GM12872 (cell line): ENCODE data around the gene THADA.

Experiments used
- TF ChIP-seq, protein P1 (sequence below): IDR thresholded peaks from 3 replicates; pipeline ENCODE4 v1.5.1; 2011; ENCODE audit warnings: low read depth, mild to moderate bottlenecking, low read length, moderate library complexity; ENCODE audit not compliant: insufficient read depth

Gene THADA

DNA sequence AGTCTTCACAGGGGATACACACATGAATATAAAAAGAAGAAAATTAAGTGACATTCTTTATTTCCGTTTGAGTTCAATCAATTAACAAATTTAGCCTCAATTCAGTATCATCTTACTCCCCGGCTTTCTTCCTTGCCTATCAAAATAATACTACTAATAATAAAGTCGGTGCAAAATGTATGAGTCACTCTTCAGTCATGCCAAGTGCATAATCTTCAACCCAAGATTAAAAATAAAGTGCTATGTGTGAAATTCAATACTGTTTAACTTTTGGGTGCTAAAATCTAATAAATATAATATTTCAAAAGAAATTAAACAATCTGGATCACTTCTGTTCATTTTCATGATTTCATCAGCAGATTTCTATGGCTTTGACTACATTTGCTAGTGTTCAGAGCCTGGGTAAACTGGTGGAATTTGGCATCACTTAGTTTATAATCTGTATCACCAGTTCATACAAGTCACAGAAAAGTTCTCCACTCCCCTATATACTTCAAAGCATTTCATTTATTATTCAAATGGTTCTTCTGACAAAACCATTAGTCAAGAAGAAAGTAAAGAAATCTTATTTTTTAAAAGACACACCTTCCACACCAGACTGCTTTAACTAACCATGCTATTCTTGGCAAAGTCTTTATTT is 183.6 kb downstream of the THADA start:
- TF ChIP-seq, protein P1, sequence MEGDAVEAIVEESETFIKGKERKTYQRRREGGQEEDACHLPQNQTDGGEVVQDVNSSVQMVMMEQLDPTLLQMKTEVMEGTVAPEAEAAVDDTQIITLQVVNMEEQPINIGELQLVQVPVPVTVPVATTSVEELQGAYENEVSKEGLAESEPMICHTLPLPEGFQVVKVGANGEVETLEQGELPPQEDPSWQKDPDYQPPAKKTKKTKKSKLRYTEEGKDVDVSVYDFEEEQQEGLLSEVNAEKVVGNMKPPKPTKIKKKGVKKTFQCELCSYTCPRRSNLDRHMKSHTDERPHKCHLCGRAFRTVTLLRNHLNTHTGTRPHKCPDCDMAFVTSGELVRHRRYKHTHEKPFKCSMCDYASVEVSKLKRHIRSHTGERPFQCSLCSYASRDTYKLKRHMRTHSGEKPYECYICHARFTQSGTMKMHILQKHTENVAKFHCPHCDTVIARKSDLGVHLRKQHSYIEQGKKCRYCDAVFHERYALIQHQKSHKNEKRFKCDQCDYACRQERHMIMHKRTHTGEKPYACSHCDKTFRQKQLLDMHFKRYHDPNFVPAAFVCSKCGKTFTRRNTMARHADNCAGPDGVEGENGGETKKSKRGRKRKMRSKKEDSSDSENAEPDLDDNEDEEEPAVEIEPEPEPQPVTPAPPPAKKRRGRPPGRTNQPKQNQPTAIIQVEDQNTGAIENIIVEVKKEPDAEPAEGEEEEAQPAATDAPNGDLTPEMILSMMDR = no peak

DNA sequence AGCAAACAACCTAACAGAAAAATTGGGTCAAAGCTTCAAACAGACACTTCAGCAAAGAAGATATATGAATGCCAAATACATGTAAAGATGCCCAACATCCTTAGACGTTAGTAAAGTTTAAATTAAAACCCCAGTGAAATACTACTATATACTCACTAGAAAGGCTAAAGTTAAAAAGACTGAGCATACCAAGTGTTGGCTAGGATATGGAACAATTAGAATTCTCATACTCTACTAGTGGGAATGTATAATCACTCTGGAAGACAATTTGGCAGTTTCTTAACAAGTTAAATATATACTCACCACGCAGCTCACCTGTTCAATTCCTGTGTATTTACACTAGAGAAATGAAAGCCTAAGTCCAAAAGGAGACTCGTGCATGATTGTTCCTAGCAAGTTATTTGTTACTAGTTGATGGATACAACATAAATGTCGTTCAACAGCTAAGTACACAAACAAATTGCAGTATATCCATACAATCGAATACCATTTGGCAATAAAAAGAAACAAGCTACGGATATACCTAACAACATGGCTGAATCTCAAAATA is 185.7 kb downstream of the THADA start:
- TF ChIP-seq, protein P1 = no peak

DNA sequence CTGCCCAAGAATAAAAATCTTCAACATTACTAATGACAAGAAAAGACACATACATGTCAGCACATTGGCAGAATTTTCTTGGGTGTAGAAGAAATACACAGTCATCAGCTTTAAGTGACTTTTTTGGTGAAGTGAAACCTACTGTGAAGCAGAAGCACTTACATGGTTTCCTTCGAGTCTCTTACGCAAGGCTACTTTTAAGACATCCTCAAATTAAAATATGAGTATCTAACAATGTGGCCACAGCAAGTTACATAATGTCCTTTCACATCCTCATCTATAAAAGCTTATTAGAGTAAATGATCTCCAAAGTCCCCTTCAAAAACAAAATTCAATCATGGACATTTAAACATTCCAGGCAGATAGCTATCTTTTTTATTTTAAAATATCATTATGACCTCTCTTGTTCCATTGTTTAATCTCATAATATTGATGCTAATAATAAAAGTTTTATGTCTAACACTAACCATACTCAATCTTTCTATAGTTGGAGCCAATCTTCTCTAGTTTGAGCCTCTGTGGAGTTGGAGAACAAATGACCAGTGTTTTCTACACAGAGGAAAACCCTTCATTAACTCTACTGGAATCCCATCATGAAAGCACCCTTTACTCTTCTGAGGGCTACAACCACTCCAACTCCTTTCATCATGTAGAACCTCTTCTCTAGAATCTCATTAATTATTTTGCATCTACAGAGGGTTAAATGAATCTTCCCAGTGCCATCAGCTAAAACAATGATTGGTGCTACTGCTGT is 187.3 kb downstream of the THADA start:
- TF ChIP-seq, protein P1 = no peak

DNA sequence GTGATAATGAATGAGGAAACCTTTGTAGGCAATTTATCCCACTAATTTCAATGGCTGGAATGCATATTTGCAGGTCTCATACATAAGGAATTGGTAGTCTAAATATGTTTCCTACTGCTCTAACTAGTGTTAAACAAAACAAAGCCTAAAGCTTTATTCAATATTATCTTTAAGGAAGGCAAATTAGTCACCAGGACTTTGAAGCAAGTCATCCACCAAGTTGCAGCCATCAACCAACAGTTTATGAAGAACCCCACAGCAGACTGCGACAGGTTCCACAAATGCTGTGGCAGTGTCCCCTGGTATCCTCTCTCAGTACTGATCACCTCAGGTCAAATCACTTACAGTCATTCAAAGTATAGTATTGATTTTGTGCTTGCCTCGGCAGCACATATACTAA is 187.9 kb downstream of the THADA start:
- TF ChIP-seq, protein P1 = no peak

DNA sequence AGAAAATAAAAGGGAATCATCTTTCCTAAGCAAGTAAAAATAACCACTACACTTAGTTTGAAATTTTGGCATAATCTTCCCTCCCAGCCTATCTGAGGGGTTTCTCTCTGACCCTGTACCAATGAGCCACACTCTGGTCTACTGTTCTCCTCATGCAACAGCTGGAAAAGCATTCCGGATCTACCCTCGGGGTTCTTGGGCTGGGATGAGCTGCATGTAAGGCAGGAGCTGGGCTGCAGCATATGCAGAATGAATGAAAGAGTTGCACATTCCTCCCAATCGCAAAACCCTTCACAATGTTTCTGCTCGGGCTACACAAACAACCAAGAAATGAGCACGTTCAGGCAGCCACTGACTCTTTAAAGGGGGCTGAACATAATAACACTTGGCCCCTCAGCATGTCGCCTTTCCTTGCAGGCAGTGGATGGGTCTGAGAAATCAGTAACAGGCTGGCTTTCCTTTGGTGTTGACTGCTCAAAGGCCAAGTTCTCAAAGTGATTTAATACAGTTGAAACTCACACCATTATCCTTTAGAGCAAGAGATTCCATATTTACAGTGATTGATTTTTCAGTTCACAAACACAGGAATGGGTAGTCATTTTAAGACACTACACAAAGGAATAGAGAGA is 189.1 kb downstream of the THADA start:
- TF ChIP-seq, protein P1 = no peak

DNA sequence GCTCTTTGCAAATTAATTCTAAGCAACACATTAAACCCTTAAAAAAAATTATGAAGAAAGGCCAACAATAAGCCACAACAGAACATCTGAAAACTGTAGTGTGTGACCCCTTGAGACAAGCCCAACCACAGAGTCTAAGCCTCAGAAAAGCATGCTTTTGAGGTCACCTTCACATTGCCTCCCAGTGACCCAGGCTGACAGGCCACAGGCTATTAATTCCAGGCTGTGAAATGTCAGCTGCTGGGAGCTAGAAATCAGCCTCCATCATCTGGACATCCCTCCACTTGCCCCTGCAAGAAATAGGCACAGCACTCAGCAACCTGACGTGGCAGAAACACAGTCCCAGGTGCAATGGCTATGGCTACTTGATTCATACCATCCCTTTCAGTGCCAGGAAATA is 190.0 kb downstream of the THADA start:
- TF ChIP-seq, protein P1 = no peak

DNA sequence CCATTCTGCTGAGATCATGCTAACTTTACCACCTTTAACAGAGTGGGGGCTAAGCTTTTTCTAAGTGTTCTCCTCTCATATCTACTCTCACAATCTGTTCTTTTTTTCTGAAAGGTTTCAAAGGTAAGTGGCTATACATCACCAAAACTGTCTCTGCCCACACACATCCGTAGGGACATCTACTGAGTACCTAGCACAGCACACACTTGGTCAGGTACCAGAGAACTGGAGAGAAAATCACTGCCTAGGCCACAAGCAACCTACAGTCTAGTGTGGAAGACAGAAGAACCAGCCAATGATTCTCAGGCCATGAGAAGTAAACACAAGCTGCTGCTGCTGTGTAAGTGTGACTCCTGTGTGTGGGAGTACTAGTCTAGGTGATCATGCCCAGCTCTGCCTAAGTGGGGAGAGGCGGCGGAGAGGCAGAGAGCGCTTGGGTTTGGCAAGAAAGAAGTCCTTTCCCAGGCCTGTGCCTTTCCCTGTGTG is 193.3 kb downstream of the THADA start:
- TF ChIP-seq, protein P1 = no peak
